ENCODE results near the gene BEND6. TPM values are rescaled to one million over a fixed set of nuclear protein-coding genes. Genes with fewer than 3 reads are reported as not detected.

The BEND6 gene
- total and polyA plus RNA-seq, 2 donors (not counting 3 experiments of a cell fraction or from before 2014, with no cell fraction given), result 0.15 to 0.66 TPM

- Histone ChIP-seq H3K9ac (replicated peaks; ENCODE audit: extremely low read depth, insufficient read depth, low read length) (no peak overlapping the region), H3K27me3 (ENCODE audit: control insufficient read depth in 2 of 2, insufficient read depth in 2 of 2, low read length in 2 of 2) (peaks cover 3 to 5% of the 10 kb centered on the region in 2 experiments), H3K4me1 (ENCODE audit: control insufficient read depth, extremely low read depth, insufficient read depth, low read length) (no peaks in the 10 kb centered on the region), H3K27ac (ENCODE audit: insufficient read depth, low read depth, low read length) (no peak overlapping the region), H3K36me3 (ENCODE audit: control insufficient read depth in 2 of 2, extremely low read depth in 1 of 2, insufficient read depth in 2 of 2, low read length in 2 of 2) (no peaks in the 10 kb centered on the region), H4K20me1 (replicated peaks; ENCODE audit: control insufficient read depth, extremely low read depth, insufficient read depth, low read length) (no peaks in the 10 kb centered on the region), H3K9me1 (replicated peaks; ENCODE audit: control insufficient read depth, extremely low read depth, insufficient read depth, low read length) (no peaks in the 10 kb centered on the region), H3K79me2 (ENCODE audit: control insufficient read depth, insufficient read depth, low read length) (no peaks in the 10 kb centered on the region), H3K4me3 (replicated peaks in 1 of 3; ENCODE audit: insufficient read depth in 1 of 3, low read depth in 1 of 3, low read length in 3 of 3) (no peak overlapping the region), H2AFZ (ENCODE audit: low read depth, low read length) (no peak overlapping the region), H3K4me2 (ENCODE audit: insufficient read depth, low read length) (no peak overlapping the region), H3K9me3 (replicated peaks; ENCODE audit: control insufficient read depth, insufficient read depth, low read length) (no peaks in the 10 kb centered on the region)
- BruUV-seq (replicated peaks), result no TSS peak
- TF ChIP-seq MAX (IDR thresholded peaks at IDR 0.05; ENCODE audit: insufficient read depth, insufficient read length), result no peak
- no peak for TF ChIP-seq JUN (IDR thresholded peaks at IDR 0.05; ENCODE audit: borderline replicate concordance, insufficient read depth, insufficient read length, low read depth)
- TF ChIP-seq GATA2 (IDR thresholded peaks at IDR 0.05; ENCODE audit: insufficient read depth, insufficient read length, low read depth, low read length), result no peak
- no peak for TF ChIP-seq MYC (IDR thresholded peaks at IDR 0.05; ENCODE audit: low read depth, low read length)
- POLR2A ChIA-PET, result no interaction called here
- FAIRE-seq (no peak), DNase-seq (ENCODE audit: low read depth, low spot score) (no peak)
- dilution Hi-C loops (cut with MboI; ENCODE audit: extremely low pct_ligation_motif_present, low sequenced_read_pairs) (no loop called here), intact Hi-C loops (cut with micrococcal nuclease) (no loop called here)
- CTCF ChIA-PET, result interaction anchor here (1.0 to 1.1 kb wide), 2 partner anchors 18 to 82 kb away, joined by 3 to 4 read pairs; no protein-coding TSS in a partner anchor
Measured at GRCh38 chr6:56986611-56987010, 31.7 kb downstream of the BEND6 start.

- ChIA-PET CTCF (no interaction called here), POLR2A (interaction anchor here (0.6 kb wide), 2 partner anchors 90 to 213 kb away, joined by 3 to 7 read pairs; no protein-coding TSS in a partner anchor)
- Histone ChIP-seq H3K4me3 (replicated peaks in 1 of 3; ENCODE audit: insufficient read depth in 1 of 3, low read depth in 1 of 3, low read length in 3 of 3) (no peak overlapping the region), H2AFZ (ENCODE audit: low read depth, low read length) (no peak overlapping the region), H3K9me3 (replicated peaks; ENCODE audit: control insufficient read depth, insufficient read depth, low read length) (no peaks in the 10 kb centered on the region), H3K79me2 (ENCODE audit: control insufficient read depth, insufficient read depth, low read length) (no peaks in the 10 kb centered on the region), H3K27me3 (ENCODE audit: control insufficient read depth in 2 of 2, insufficient read depth in 2 of 2, low read length in 2 of 2) (peaks cover 3 to 5% of the 10 kb centered on the region in 2 experiments), H3K9ac (replicated peaks; ENCODE audit: extremely low read depth, insufficient read depth, low read length) (no peak overlapping the region), H4K20me1 (replicated peaks; ENCODE audit: control insufficient read depth, extremely low read depth, insufficient read depth, low read length) (no peaks in the 10 kb centered on the region), H3K4me1 (ENCODE audit: control insufficient read depth, extremely low read depth, insufficient read depth, low read length) (no peaks in the 10 kb centered on the region), H3K9me1 (replicated peaks; ENCODE audit: control insufficient read depth, extremely low read depth, insufficient read depth, low read length) (no peaks in the 10 kb centered on the region), H3K36me3 (ENCODE audit: control insufficient read depth in 2 of 2, extremely low read depth in 1 of 2, insufficient read depth in 2 of 2, low read length in 2 of 2) (no peaks in the 10 kb centered on the region), H3K4me2 (ENCODE audit: insufficient read depth, low read length) (no peak overlapping the region), H3K27ac (ENCODE audit: insufficient read depth, low read depth, low read length) (no peak overlapping the region)
- dilution Hi-C loops (cut with MboI; ENCODE audit: extremely low pct_ligation_motif_present, low sequenced_read_pairs) (no loop called here), intact Hi-C loops (cut with micrococcal nuclease) (no loop called here)
- DNase-seq (ENCODE audit: low read depth, low spot score) (no peak), FAIRE-seq (no peak)
- BruUV-seq (replicated peaks), result no TSS peak
- TF ChIP-seq CTCF (IDR thresholded peaks at IDR 0.05; ENCODE audit: extremely low read depth in 1 of 2, insufficient read depth in 1 of 2, low read depth in 1 of 2, low read length in 2 of 2) (no peak), POLR2AphosphoS5 (IDR thresholded peaks at IDR 0.05; ENCODE audit: insufficient read depth, low read depth, low read length) (no peak), POLR2A (IDR thresholded peaks at IDR 0.05; ENCODE audit: low read depth, low read length) (no peak), MYC (IDR thresholded peaks at IDR 0.05; ENCODE audit: low read depth, low read length) (no peak), MAX (IDR thresholded peaks at IDR 0.05; ENCODE audit: insufficient read depth, insufficient read length) (no peak), GATA2 (IDR thresholded peaks at IDR 0.05; ENCODE audit: insufficient read depth, insufficient read length, low read depth, low read length) (no peak)
Measured at GRCh38 chr6:56988145-56988544, 33.2 kb downstream of the BEND6 start.

Measured in endothelial cell of umbilical vein (primary cell).